Measurements from ENCODE around the gene EPN2.

Gene EPN2

DNA sequence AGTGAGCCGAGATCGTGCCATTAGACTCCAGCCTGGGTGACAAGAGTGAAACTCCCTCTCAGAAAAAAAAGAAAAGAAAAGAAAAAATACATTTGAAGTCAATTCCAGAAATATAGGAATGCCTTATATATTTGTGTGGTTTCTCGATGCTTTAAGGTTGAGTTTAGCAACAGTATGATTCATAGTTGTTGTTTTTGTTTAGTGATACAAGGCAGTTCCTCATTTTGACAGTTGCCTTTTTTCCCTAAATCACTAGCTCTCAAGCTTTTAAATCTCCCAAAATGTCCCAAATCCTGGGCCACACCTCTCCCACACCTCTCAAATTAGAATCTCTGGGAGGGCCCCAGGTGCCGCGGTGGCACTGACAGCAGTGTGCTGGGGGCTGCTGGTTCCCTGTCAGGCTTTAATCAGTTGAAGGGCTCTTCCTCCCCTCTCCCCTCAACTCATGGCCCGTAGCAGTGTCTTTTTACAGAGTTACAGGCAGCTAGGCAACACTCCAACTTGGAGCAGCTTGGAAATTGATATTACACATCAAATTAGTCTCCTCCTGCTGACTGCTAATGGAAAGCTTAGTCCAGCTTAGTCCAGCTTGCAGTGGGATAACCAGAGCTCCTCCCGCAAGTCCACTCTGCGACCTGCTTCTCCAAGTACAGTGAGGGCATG is 58.4 kb downstream of the EPN2 start:
- DNase-seq (ENCODE audit: low read depth) = no peak
- H3K4me3 ChIP-seq (ENCODE audit: low read depth, low read length) = no peak overlapping the region
- TF ChIP-seq CTCF (IDR thresholded peaks at IDR 0.05; ENCODE audit: low read depth, low read length, missing control alignments) = no peak

DNA sequence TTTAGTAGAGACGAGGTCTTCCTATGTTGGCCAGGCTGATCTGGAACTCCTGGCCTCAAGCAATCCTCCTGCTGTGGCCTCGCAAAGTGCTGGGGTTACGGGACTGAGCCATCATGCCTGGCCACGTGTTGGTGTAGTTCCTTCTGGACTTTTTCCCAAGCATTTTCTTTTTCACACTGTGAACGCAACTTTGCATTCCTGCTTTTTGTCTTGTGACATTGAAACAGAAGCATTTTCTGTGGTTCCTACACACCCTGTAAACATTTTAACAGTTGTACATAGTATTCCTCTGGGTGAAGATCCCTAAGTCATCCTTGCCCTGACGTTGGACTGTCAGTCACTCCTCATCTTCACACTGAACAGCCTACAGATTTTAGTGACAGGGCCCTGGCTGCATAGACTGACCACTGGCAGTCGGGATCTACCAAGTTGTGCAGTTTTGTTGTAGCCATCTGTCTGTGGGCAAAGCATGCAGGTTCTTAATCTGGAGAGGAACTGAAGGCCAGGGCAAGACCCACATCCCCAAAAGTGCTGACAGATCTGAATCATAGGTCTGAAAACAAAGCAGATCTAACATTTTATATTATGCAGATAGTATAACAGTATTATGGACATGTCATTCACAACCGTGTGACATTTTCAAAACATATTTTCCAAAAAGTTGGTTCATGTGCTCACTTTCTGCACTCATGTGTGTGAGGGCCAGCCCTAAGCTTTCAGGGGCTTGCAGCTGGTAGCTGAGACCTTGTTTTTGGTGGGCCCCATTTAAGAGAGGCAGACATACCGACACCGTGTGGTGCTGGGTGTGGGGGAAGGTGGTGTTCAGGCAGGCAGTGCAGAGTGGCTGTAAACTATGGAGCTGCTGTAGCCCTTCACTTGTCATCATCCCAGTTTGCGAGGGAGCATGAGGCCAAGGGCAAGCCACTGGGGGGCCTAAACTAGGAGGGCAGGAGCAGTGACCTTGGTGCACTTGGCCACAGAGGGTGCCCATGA is 59.9 kb downstream of the EPN2 start:
- no peak overlapping the region for H3K4me3 ChIP-seq (ENCODE audit: low read depth, low read length)
- TF ChIP-seq CTCF (IDR thresholded peaks at IDR 0.05; ENCODE audit: low read depth, low read length, missing control alignments) = no peak
- no peak for DNase-seq (ENCODE audit: low read depth)

DNA sequence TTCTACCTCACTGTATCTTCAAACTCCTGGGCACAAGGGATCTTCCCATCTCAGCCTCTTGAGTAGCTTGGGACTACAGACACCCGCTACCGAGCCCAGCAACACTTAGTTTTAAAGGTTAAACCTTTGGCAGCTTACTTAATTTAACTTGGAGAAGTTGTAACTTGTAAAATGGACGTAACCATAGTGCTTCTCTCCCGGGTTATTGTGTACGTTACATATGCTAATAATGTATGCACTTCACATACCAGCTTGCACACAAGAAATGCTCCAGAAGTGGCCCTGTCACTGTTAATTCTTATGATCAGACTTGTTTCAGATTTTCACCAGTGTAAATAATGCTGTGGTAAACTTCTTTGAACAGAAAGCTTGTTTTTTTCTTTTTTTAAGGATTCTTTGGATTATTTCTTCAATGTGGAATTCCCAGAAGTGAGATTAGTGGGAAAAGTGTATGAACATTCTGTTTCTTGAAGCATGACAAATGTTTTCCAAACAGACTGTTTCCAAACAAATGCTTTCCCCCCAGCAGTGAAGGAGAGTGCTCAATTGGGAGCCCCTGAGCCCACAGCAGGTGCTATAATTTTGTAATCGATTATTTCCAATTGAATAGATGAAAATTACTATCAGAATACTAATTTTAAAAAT is 61.5 kb downstream of the EPN2 start:
- no peak for TF ChIP-seq CTCF (IDR thresholded peaks at IDR 0.05; ENCODE audit: low read depth, low read length, missing control alignments)
- no peak for DNase-seq (ENCODE audit: low read depth)
- H3K4me3 ChIP-seq (ENCODE audit: low read depth, low read length) = no peak overlapping the region

- DNase-seq (ENCODE audit: low read depth) = no peak
- no peak overlapping the region for H3K4me3 ChIP-seq (ENCODE audit: low read depth, low read length)
- no peak for TF ChIP-seq CTCF (IDR thresholded peaks at IDR 0.05; ENCODE audit: low read depth, low read length, missing control alignments)
These were observed 62.1 kb downstream of the EPN2 start for GRCh38 chr17:19299214-19299747.

GRCh38 chr17:19299866-19300265 is 62.7 kb downstream of the EPN2 start:
- no peak for TF ChIP-seq CTCF (IDR thresholded peaks at IDR 0.05; ENCODE audit: low read depth, low read length, missing control alignments)
- H3K4me3 ChIP-seq (ENCODE audit: low read depth, low read length) = no peak overlapping the region
- DNase-seq (ENCODE audit: low read depth) = no peak

GRCh38 chr17:19301274-19301951 is 64.2 kb downstream of the EPN2 start:
- no peak for DNase-seq (ENCODE audit: low read depth)
- H3K4me3 ChIP-seq (ENCODE audit: low read depth, low read length) = no peak overlapping the region
- TF ChIP-seq CTCF (IDR thresholded peaks at IDR 0.05; ENCODE audit: low read depth, low read length, missing control alignments) = no peak

Data from GM12864 (cell line).